Fibroblast of lung (primary cell): ENCODE results near the gene CCDC201. TPM values are rescaled to one million over a fixed set of nuclear protein-coding genes. Genes with fewer than 3 reads are reported as not detected.

Source experiments
- DNase-seq, 2 donors: peaks; one replicate each; pipeline versions ENCODE4 v3.0.0 to v3.0.0-alpha.2; 2010; ENCODE audit warnings: low read depth in 2 of 2
- H2AFZ ChIP-seq: 2 replicates; pipeline ENCODE4 v1.5.1; 2012; ENCODE audit warnings: low read length, control low read depth, inconsistent platforms
- H3K27ac ChIP-seq: 2 replicates; pipeline ENCODE4 v1.5.1; 2011; ENCODE audit warnings: low read length, control low read depth; ENCODE audit not compliant: insufficient read depth
- H3K27me3 ChIP-seq: 2 replicates; pipeline ENCODE4 v1.5.1; 2011; ENCODE audit warnings: mild to moderate bottlenecking, low read length; ENCODE audit not compliant: control insufficient read depth, insufficient read depth
- H3K36me3 ChIP-seq: 2 replicates; pipeline ENCODE4 v1.5.1; 2011; ENCODE audit warnings: low read length; ENCODE audit not compliant: control insufficient read depth, insufficient read depth
- H3K4me1 ChIP-seq: 2 replicates; pipeline ENCODE4 v1.5.1; 2011; ENCODE audit warnings: low read length; ENCODE audit not compliant: control insufficient read depth, insufficient read depth; ENCODE audit errors: extremely low read depth
- H3K4me2 ChIP-seq: 2 replicates; pipeline ENCODE4 v1.5.1; 2011; ENCODE audit warnings: low read length, control low read depth; ENCODE audit not compliant: insufficient read depth; ENCODE audit errors: extremely low read depth
- H3K4me3 ChIP-seq, 4 experiments: fragments of 200-600 bp in 1 of 4; sonication (generic) in 1 of 4; replicated peaks in 1 of 4; 2 replicates each; pipeline ENCODE4 v1.5.1; 2011 to 2016; ENCODE audit warnings: low read length in 4 of 4, low read depth in 3 of 4, mild to moderate bottlenecking in 3 of 4, control low read depth in 2 of 4, inconsistent platforms in 1 of 4, mixed read lengths in 1 of 4; ENCODE audit not compliant: insufficient read depth in 1 of 4; ENCODE audit errors: control extremely low read depth in 1 of 4
- H3K79me2 ChIP-seq: 2 replicates; pipeline ENCODE4 v1.5.1; 2012; ENCODE audit warnings: mild to moderate bottlenecking, low read length, inconsistent platforms; ENCODE audit not compliant: control insufficient read depth, insufficient read depth
- H3K9ac ChIP-seq: 2 replicates; pipeline ENCODE4 v1.5.1; 2011; ENCODE audit warnings: mild to moderate bottlenecking, low read length, control low read depth; ENCODE audit not compliant: insufficient read depth
- H3K9me3 ChIP-seq: 2 replicates; pipeline ENCODE4 v1.5.1; 2012; ENCODE audit warnings: low read depth, low read length; ENCODE audit not compliant: control insufficient read depth, insufficient read depth
- H4K20me1 ChIP-seq: 2 replicates; pipeline ENCODE4 v1.5.1; 2011; ENCODE audit warnings: low read length; ENCODE audit not compliant: control insufficient read depth, insufficient read depth; ENCODE audit errors: extremely low read depth
- CTCF ChIP-seq, 2 donors: IDR thresholded peaks in 1 of 2; conservative IDR thresholded peaks in 1 of 2; 1 replicate in 1 of 2; 2 replicates in 1 of 2; pipeline ENCODE4 v1.5.1; 2011 to 2012; ENCODE audit warnings: low read length in 2 of 2, control low read depth in 1 of 2, inconsistent platforms in 1 of 2, low read depth in 1 of 2, mild to moderate bottlenecking in 1 of 2
- EZH2 ChIP-seq: IDR thresholded peaks from 2 replicates; pipeline ENCODE4 v1.5.1; 2012; ENCODE audit warnings: low read length, control low read depth, mild to moderate bottlenecking; ENCODE audit errors: missing control alignments
- polyA plus RNA-seq, 2 donors: library from polyadenylated mRNA; depleted of rRNA in 1 of 2; stranded (reverse) in 1 of 2; unstranded in 1 of 2; fragments of >200 nt; gene quantifications; 2 replicates each; pipeline ENCODE4 v1.2.1, GENCODE V29; 2011 to 2012; ENCODE audit warnings: missing spikeins in 1 of 2
- total RNA-seq: library from RNA; depleted of rRNA; stranded (reverse); fragments of >200 nt; gene quantifications from 2 replicates; pipeline ENCODE4 v1.2.1, GENCODE V29; 2014

CCDC201 gene
- total and polyA plus RNA-seq, 2 donors (not counting 1 experiment from before 2014, with no cell fraction given): not detected

- peak within 1 kb of the TSS; percentile 81 for H3K4me2 ChIP-seq
- peaks cover 13% of the 10 kb centered on the region for H3K4me1 ChIP-seq
- H2AFZ ChIP-seq: peak within 1 kb of the TSS; percentile 58
- no peaks in the 10 kb centered on the region for H3K79me2 ChIP-seq
- peak within 1 kb of the TSS; percentile 42 to 64 (median 54) for H3K4me3 ChIP-seq
- no peak for TF ChIP-seq CTCF (conservative IDR thresholded peaks at IDR 0.05 in 1 of 2, IDR thresholded peaks at IDR 0.05 in 1 of 2; ENCODE audit: low read depth in 1 of 2, low read length in 2 of 2)
- peak; percentile 11 for TF ChIP-seq EZH2
- H3K9ac ChIP-seq: peak within 1 kb of the TSS; percentile 51
- H3K9me3 ChIP-seq: no peaks in the 10 kb centered on the region
- peak; percentile 67 to 78 for DNase-seq
- H3K36me3 ChIP-seq: no peaks in the 10 kb centered on the region
- peaks cover 25% of the 10 kb centered on the region for H3K27me3 ChIP-seq
- no peaks in the 10 kb centered on the region for H4K20me1 ChIP-seq
- H3K27ac ChIP-seq: no peak within 1 kb of the TSS
Measured at GRCh38 chr7:45920502-45921380, 47.9 kb upstream of the CCDC201 start, which contains the start of gene IGFBP3. TSS of gene IGFBP3 (minus strand) at chr7:45921272. CDS start at chr7:45921140, 132 bp downstream.

- Histone ChIP-seq H3K4me2 (peak overlapping the region; percentile 75), H3K9ac (no peak overlapping the region), H3K36me3 (no peaks in the 10 kb centered on the region), H3K9me3 (no peaks in the 10 kb centered on the region), H3K27me3 (peaks cover 25% of the 10 kb centered on the region), H3K27ac (no peak overlapping the region), H3K79me2 (no peaks in the 10 kb centered on the region), H2AFZ (no peak overlapping the region), H3K4me1 (peaks cover 13% of the 10 kb centered on the region), H4K20me1 (no peaks in the 10 kb centered on the region), H3K4me3 (peak overlapping the region; percentile 42 to 58 (median 54))
- DNase-seq: peak; percentile 11 to 21
- TF ChIP-seq CTCF (conservative IDR thresholded peaks at IDR 0.05 in 1 of 2, IDR thresholded peaks at IDR 0.05 in 1 of 2; ENCODE audit: low read depth in 1 of 2, low read length in 2 of 2) (no peak), EZH2 (peak; percentile 78)
Measured at GRCh38 chr7:45919993-45920459, 47.1 kb upstream of the CCDC201 start.

- Histone ChIP-seq H3K9me3 (no peaks in the 10 kb centered on the region), H3K4me3 (peak overlapping the region in 2 of 4 experiments; percentile 57 to 58), H3K9ac (no peak overlapping the region), H4K20me1 (no peaks in the 10 kb centered on the region), H3K79me2 (no peaks in the 10 kb centered on the region), H2AFZ (no peak overlapping the region), H3K27me3 (peaks cover 25% of the 10 kb centered on the region), H3K27ac (no peak overlapping the region), H3K4me2 (no peak overlapping the region), H3K4me1 (peaks cover 13% of the 10 kb centered on the region), H3K36me3 (no peaks in the 10 kb centered on the region)
- no peak for DNase-seq
- TF ChIP-seq CTCF (conservative IDR thresholded peaks at IDR 0.05 in 1 of 2, IDR thresholded peaks at IDR 0.05 in 1 of 2; ENCODE audit: low read depth in 1 of 2, low read length in 2 of 2) (no peak), EZH2 (no peak)
Measured at GRCh38 chr7:45919231-45919784, 46.4 kb upstream of the CCDC201 start.
